ENCODE results near the gene FBL.

FBL gene

GRCh38 chr19:39802958-39803357 lies 43.2 kb downstream of the FBL start:
- Histone ChIP-seq H3K9ac (ENCODE audit: low read length) (no peak overlapping the region), H3K9me3 (ENCODE audit: low read length) (no peaks in the 10 kb centered on the region), H3K4me1 (ENCODE audit: insufficient read depth, low read length) (no peaks in the 10 kb centered on the region), H3K27me3 (ENCODE audit: control insufficient read depth in 1 of 2, insufficient read depth in 2 of 2, low read length in 2 of 2) (peaks cover 0 to 16% of the 10 kb centered on the region in 2 donors), H3K27ac (ENCODE audit: low read depth, low read length) (no peak overlapping the region), H3K4me3 (ENCODE audit: low read depth in 1 of 2, low read length in 2 of 2) (no peak overlapping the region), H3K36me3 (ENCODE audit: insufficient read depth, low read length) (no peaks in the 10 kb centered on the region)

- Histone ChIP-seq H3K4me1 (ENCODE audit: insufficient read depth, low read length) (no peaks in the 10 kb centered on the region), H3K27ac (ENCODE audit: low read depth, low read length) (no peak overlapping the region), H3K9me3 (ENCODE audit: low read length) (no peaks in the 10 kb centered on the region), H3K27me3 (ENCODE audit: control insufficient read depth in 1 of 2, insufficient read depth in 2 of 2, low read length in 2 of 2) (no peaks in the 10 kb centered on the region), H3K4me3 (ENCODE audit: low read depth in 1 of 2, low read length in 2 of 2) (no peak overlapping the region), H3K36me3 (ENCODE audit: insufficient read depth, low read length) (no peaks in the 10 kb centered on the region), H3K9ac (ENCODE audit: low read length) (no peak overlapping the region)
Observed at GRCh38 chr19:39797083-39797482, 49.1 kb downstream of the FBL start.

GRCh38 chr19:39796000-39796498 lies 50.1 kb downstream of the FBL start:
- Histone ChIP-seq H3K27ac (ENCODE audit: low read depth, low read length) (no peak overlapping the region), H3K9ac (ENCODE audit: low read length) (no peak overlapping the region), H3K4me1 (ENCODE audit: insufficient read depth, low read length) (no peaks in the 10 kb centered on the region), H3K4me3 (ENCODE audit: low read depth in 1 of 2, low read length in 2 of 2) (no peak overlapping the region), H3K9me3 (ENCODE audit: low read length) (no peaks in the 10 kb centered on the region), H3K36me3 (ENCODE audit: insufficient read depth, low read length) (no peaks in the 10 kb centered on the region), H3K27me3 (ENCODE audit: control insufficient read depth in 1 of 2, insufficient read depth in 2 of 2, low read length in 2 of 2) (no peaks in the 10 kb centered on the region)

- no peaks in the 10 kb centered on the region for H3K27me3 ChIP-seq (ENCODE audit: control insufficient read depth in 1 of 2, insufficient read depth in 2 of 2, low read length in 2 of 2)
- no peaks in the 10 kb centered on the region for H3K36me3 ChIP-seq (ENCODE audit: insufficient read depth, low read length)
Observed at GRCh38 chr19:39795001-39795400, 51.2 kb downstream of the FBL start.

GRCh38 chr19:39792999-39793546 lies 53.1 kb downstream of the FBL start:
- H3K36me3 ChIP-seq (ENCODE audit: insufficient read depth, low read length), result no peaks in the 10 kb centered on the region
- peak overlapping the region; percentile 11 to 63 for H3K4me3 ChIP-seq (ENCODE audit: low read depth in 1 of 2, low read length in 2 of 2)
- H3K27ac ChIP-seq (ENCODE audit: low read depth, low read length), result no peak overlapping the region
- no peak overlapping the region for H3K9ac ChIP-seq (ENCODE audit: low read length)
- H3K4me1 ChIP-seq (ENCODE audit: insufficient read depth, low read length), result no peaks in the 10 kb centered on the region
- H3K9me3 ChIP-seq (ENCODE audit: low read length), result no peaks in the 10 kb centered on the region
- H3K27me3 ChIP-seq (ENCODE audit: control insufficient read depth in 1 of 2, insufficient read depth in 2 of 2, low read length in 2 of 2), result no peaks in the 10 kb centered on the region

More at GRCh38 chr19:39795001-39795400, 51.2 kb downstream of the FBL start:
- Histone ChIP-seq H3K27ac (ENCODE audit: low read depth, low read length) (no peak overlapping the region), H3K4me3 (ENCODE audit: low read depth in 1 of 2, low read length in 2 of 2) (no peak overlapping the region), H3K9me3 (ENCODE audit: low read length) (no peaks in the 10 kb centered on the region), H3K4me1 (ENCODE audit: insufficient read depth, low read length) (no peaks in the 10 kb centered on the region), H3K9ac (ENCODE audit: low read length) (no peak overlapping the region)

- Histone ChIP-seq H3K4me3 (ENCODE audit: low read depth in 1 of 2, low read length in 2 of 2) (no peak overlapping the region), H3K27ac (ENCODE audit: low read depth, low read length) (no peak overlapping the region), H3K9me3 (ENCODE audit: low read length) (no peaks in the 10 kb centered on the region), H3K36me3 (ENCODE audit: insufficient read depth, low read length) (no peaks in the 10 kb centered on the region), H3K9ac (ENCODE audit: low read length) (no peak overlapping the region), H3K4me1 (ENCODE audit: insufficient read depth, low read length) (no peaks in the 10 kb centered on the region), H3K27me3 (ENCODE audit: control insufficient read depth in 1 of 2, insufficient read depth in 2 of 2, low read length in 2 of 2) (no peaks in the 10 kb centered on the region)
Observed at GRCh38 chr19:39788244-39788643, 57.9 kb downstream of the FBL start.
